ENCODE results near the gene GABRG2. TPM values are rescaled to one million over a fixed set of nuclear protein-coding genes. Genes with fewer than 3 reads are reported as not detected.

Gene GABRG2
- total and polyA plus RNA-seq, 9 donors, result 0.04 to 0.14 (median 0.05) TPM; not detected in 4

DNA sequence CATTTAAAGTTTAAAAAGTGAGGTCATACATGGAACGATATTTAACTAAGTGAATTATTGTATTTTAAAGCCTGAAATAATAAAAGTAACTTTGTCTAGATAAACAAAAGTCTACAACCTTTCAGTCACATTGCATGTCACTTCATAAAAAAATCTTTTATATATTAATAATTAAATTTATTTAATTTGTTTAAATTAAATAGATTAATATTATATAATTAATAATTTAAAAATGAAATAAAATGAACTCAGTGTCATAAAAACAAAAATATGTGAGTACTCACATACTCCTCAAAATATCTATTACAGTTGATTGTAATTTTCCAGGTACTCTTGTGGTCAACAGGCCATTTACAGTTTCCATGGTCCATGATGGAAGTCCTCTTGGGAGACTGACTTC, 11.2 kb downstream of the GABRG2 start:
- H3K27me3 ChIP-seq (ENCODE audit: control insufficient read depth, insufficient read depth, low read length), result no peaks in the 10 kb centered on the region
- no peak for DNase-seq
- no CpG with 5 or more reads among the region's 1 CpG for WGBS (ENCODE audit: insufficient coverage)
- no peaks in the 10 kb centered on the region for H3K9me3 ChIP-seq (replicated peaks; ENCODE audit: control insufficient read depth, low read depth, low read length)
- no peaks in the 10 kb centered on the region for H3K4me1 ChIP-seq (ENCODE audit: control insufficient read depth, insufficient read depth, low read length)
- no peak overlapping the region for H3K4me3 ChIP-seq (ENCODE audit: low read length)
- H3K27ac ChIP-seq (ENCODE audit: low read length), result no peak overlapping the region
- H3K36me3 ChIP-seq (ENCODE audit: control insufficient read depth, insufficient read depth, low read length), result no peaks in the 10 kb centered on the region

DNA sequence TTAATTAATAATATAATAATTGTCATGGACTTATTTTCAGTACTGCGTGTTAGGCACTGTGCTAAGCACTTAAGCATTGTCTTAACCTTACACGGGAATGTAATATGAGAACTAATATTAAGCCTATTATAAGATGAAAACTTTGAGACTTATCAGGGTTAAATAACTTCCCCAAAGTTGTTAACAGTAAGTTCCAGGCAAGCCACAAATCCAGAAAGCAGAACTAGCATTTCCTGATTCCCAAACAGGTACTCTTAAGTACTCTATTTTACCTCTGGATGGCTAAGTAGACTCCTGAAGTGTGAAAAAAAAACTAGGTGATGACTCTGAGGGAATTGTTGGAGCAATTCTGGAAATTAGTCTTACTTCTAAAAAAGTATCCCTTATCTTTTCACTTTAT, 23.8 kb downstream of the GABRG2 start:
- Histone ChIP-seq H3K4me1 (ENCODE audit: control insufficient read depth, insufficient read depth, low read length) (no peaks in the 10 kb centered on the region), H3K27me3 (ENCODE audit: control insufficient read depth, insufficient read depth, low read length) (no peaks in the 10 kb centered on the region), H3K36me3 (ENCODE audit: control insufficient read depth, insufficient read depth, low read length) (no peaks in the 10 kb centered on the region), H3K9me3 (replicated peaks; ENCODE audit: control insufficient read depth, low read depth, low read length) (no peaks in the 10 kb centered on the region), H3K27ac (ENCODE audit: low read length) (no peak overlapping the region), H3K4me3 (ENCODE audit: low read length) (no peak overlapping the region)
- no CpG with 5 or more reads among the region's 2 CpGs for WGBS (ENCODE audit: insufficient coverage)
- DNase-seq, result no peak

- no peaks in the 10 kb centered on the region for H3K27me3 ChIP-seq (ENCODE audit: control insufficient read depth, insufficient read depth, low read length)
- no peaks in the 10 kb centered on the region for H3K4me1 ChIP-seq (ENCODE audit: control insufficient read depth, insufficient read depth, low read length)
- H3K27ac ChIP-seq (ENCODE audit: low read length), result no peak overlapping the region
- H3K4me3 ChIP-seq (ENCODE audit: low read length), result no peak overlapping the region
- no CpG with 5 or more reads among the region's 2 CpGs for WGBS (ENCODE audit: insufficient coverage)
- H3K36me3 ChIP-seq (ENCODE audit: control insufficient read depth, insufficient read depth, low read length), result no peaks in the 10 kb centered on the region
- no peak for DNase-seq
- H3K9me3 ChIP-seq (replicated peaks; ENCODE audit: control insufficient read depth, low read depth, low read length), result no peaks in the 10 kb centered on the region
Measured at GRCh38 chr5:162096448-162096847, 28.9 kb downstream of the GABRG2 start.

GRCh38 chr5:162107591-162107990, 40.0 kb downstream of the GABRG2 start:
- Histone ChIP-seq H3K4me1 (ENCODE audit: control insufficient read depth, insufficient read depth, low read length) (no peaks in the 10 kb centered on the region), H3K36me3 (ENCODE audit: control insufficient read depth, insufficient read depth, low read length) (no peaks in the 10 kb centered on the region), H3K9me3 (replicated peaks; ENCODE audit: control insufficient read depth, low read depth, low read length) (no peaks in the 10 kb centered on the region), H3K4me3 (ENCODE audit: low read length) (no peak overlapping the region), H3K27me3 (ENCODE audit: control insufficient read depth, insufficient read depth, low read length) (no peaks in the 10 kb centered on the region), H3K27ac (ENCODE audit: low read length) (no peak overlapping the region)
- no peak for DNase-seq
- no CpG with 5 or more reads among the region's 2 CpGs for WGBS (ENCODE audit: insufficient coverage)

- no peaks in the 10 kb centered on the region for H3K4me1 ChIP-seq (ENCODE audit: control insufficient read depth, insufficient read depth, low read length)
- no peaks in the 10 kb centered on the region for H3K36me3 ChIP-seq (ENCODE audit: control insufficient read depth, insufficient read depth, low read length)
- H3K27me3 ChIP-seq (ENCODE audit: control insufficient read depth, insufficient read depth, low read length), result no peaks in the 10 kb centered on the region
- no CpG with 5 or more reads among the region's 3 CpGs for WGBS (ENCODE audit: insufficient coverage)
- no peak for DNase-seq
- H3K27ac ChIP-seq (ENCODE audit: low read length), result no peak overlapping the region
- H3K9me3 ChIP-seq (replicated peaks; ENCODE audit: control insufficient read depth, low read depth, low read length), result no peaks in the 10 kb centered on the region
- H3K4me3 ChIP-seq (ENCODE audit: low read length), result no peak overlapping the region
Measured at GRCh38 chr5:162119801-162120200, 52.2 kb downstream of the GABRG2 start.

DNA sequence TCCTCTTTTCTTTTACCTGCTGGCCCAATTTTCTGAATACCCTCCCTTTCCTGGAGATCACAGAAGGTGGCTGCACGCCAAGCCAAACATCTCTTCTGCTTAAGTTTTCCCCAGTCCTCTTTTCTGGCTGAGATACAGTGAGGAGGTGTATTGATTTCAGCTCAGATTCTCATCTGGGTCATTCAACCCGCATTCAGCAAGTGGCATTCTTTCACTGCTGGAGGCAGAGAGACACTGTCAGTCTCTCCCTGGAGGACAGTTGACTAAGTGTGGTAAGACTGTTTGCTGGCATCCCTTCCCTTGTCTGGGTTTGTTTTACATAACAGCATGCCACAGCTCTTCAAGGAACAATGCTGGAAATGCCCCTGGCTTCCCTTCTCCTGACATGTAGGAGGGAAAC, 60.5 kb downstream of the GABRG2 start:
- DNase-seq, result no peak
- H3K4me1 ChIP-seq (ENCODE audit: control insufficient read depth, insufficient read depth, low read length), result no peaks in the 10 kb centered on the region
- no peaks in the 10 kb centered on the region for H3K9me3 ChIP-seq (replicated peaks; ENCODE audit: control insufficient read depth, low read depth, low read length)
- H3K27ac ChIP-seq (ENCODE audit: low read length), result no peak overlapping the region
- H3K27me3 ChIP-seq (ENCODE audit: control insufficient read depth, insufficient read depth, low read length), result no peaks in the 10 kb centered on the region
- no peaks in the 10 kb centered on the region for H3K36me3 ChIP-seq (ENCODE audit: control insufficient read depth, insufficient read depth, low read length)
- WGBS (ENCODE audit: insufficient coverage), result no CpG with 5 or more reads among the region's 2 CpGs
- H3K4me3 ChIP-seq (ENCODE audit: low read length), result no peak overlapping the region

GRCh38 chr5:162132348-162132747, 64.8 kb downstream of the GABRG2 start:
- Histone ChIP-seq H3K27me3 (ENCODE audit: control insufficient read depth, insufficient read depth, low read length) (no peaks in the 10 kb centered on the region), H3K4me1 (ENCODE audit: control insufficient read depth, insufficient read depth, low read length) (no peaks in the 10 kb centered on the region)
- no peak for DNase-seq

GRCh38 chr5:162139190-162139589, 71.6 kb downstream of the GABRG2 start:
- WGBS (ENCODE audit: insufficient coverage), result no CpG with 5 or more reads among the region's 3 CpGs
- H3K27ac ChIP-seq (ENCODE audit: low read length), result no peak overlapping the region
- H3K27me3 ChIP-seq (ENCODE audit: control insufficient read depth, insufficient read depth, low read length), result no peaks in the 10 kb centered on the region

More at GRCh38 chr5:162132348-162132747, 64.8 kb downstream of the GABRG2 start:
- Histone ChIP-seq H3K9me3 (replicated peaks; ENCODE audit: control insufficient read depth, low read depth, low read length) (no peaks in the 10 kb centered on the region), H3K27ac (ENCODE audit: low read length) (no peak overlapping the region), H3K4me3 (ENCODE audit: low read length) (no peak overlapping the region), H3K36me3 (ENCODE audit: control insufficient read depth, insufficient read depth, low read length) (no peaks in the 10 kb centered on the region)

GRCh38 chr5:162154242-162154641, 86.7 kb downstream of the GABRG2 start:
- no peak for DNase-seq
- no peaks in the 10 kb centered on the region for H3K27me3 ChIP-seq (ENCODE audit: control insufficient read depth, insufficient read depth, low read length)
- no peaks in the 10 kb centered on the region for H3K4me1 ChIP-seq (ENCODE audit: control insufficient read depth, insufficient read depth, low read length)
- H3K9me3 ChIP-seq (replicated peaks; ENCODE audit: control insufficient read depth, low read depth, low read length), result no peaks in the 10 kb centered on the region
- no peaks in the 10 kb centered on the region for H3K36me3 ChIP-seq (ENCODE audit: control insufficient read depth, insufficient read depth, low read length)
- no CpG with 5 or more reads among the region's 1 CpG for WGBS (ENCODE audit: insufficient coverage)
- H3K27ac ChIP-seq (ENCODE audit: low read length), result no peak overlapping the region
- H3K4me3 ChIP-seq (ENCODE audit: low read length), result no peak overlapping the region

More at GRCh38 chr5:162139190-162139589, 71.6 kb downstream of the GABRG2 start:
- Histone ChIP-seq H3K4me1 (ENCODE audit: control insufficient read depth, insufficient read depth, low read length) (no peaks in the 10 kb centered on the region), H3K36me3 (ENCODE audit: control insufficient read depth, insufficient read depth, low read length) (no peaks in the 10 kb centered on the region), H3K9me3 (replicated peaks; ENCODE audit: control insufficient read depth, low read depth, low read length) (no peaks in the 10 kb centered on the region), H3K4me3 (ENCODE audit: low read length) (no peak overlapping the region)
- no peak for DNase-seq

GRCh38 chr5:162160401-162160800, 92.8 kb downstream of the GABRG2 start:
- Histone ChIP-seq H3K9me3 (replicated peaks; ENCODE audit: control insufficient read depth, low read depth, low read length) (peaks cover 8% of the 10 kb centered on the region), H3K36me3 (ENCODE audit: control insufficient read depth, insufficient read depth, low read length) (no peaks in the 10 kb centered on the region), H3K4me3 (ENCODE audit: low read length) (no peak overlapping the region), H3K27me3 (ENCODE audit: control insufficient read depth, insufficient read depth, low read length) (no peaks in the 10 kb centered on the region), H3K4me1 (ENCODE audit: control insufficient read depth, insufficient read depth, low read length) (no peaks in the 10 kb centered on the region), H3K27ac (ENCODE audit: low read length) (no peak overlapping the region)
- DNase-seq, result no peak
- WGBS (ENCODE audit: insufficient coverage), result no CpG with 5 or more reads among the region's 2 CpGs

GRCh38 chr5:162163663-162164062, 96.1 kb downstream of the GABRG2 start:
- WGBS (ENCODE audit: insufficient coverage), result 82% methylated on average over 6 of the region's 6 CpGs

More at GRCh38 chr5:162163663-162164062, 96.1 kb downstream of the GABRG2 start:
- H3K4me1 ChIP-seq (ENCODE audit: control insufficient read depth, insufficient read depth, low read length), result no peaks in the 10 kb centered on the region
- H3K9me3 ChIP-seq (replicated peaks; ENCODE audit: control insufficient read depth, low read depth, low read length), result peaks cover 18% of the 10 kb centered on the region
- no peaks in the 10 kb centered on the region for H3K36me3 ChIP-seq (ENCODE audit: control insufficient read depth, insufficient read depth, low read length)
- H3K4me3 ChIP-seq (ENCODE audit: low read length), result no peak overlapping the region
- DNase-seq, result no peak
- H3K27ac ChIP-seq (ENCODE audit: low read length), result no peak overlapping the region
- H3K27me3 ChIP-seq (ENCODE audit: control insufficient read depth, insufficient read depth, low read length), result no peaks in the 10 kb centered on the region

Data from muscle of leg (tissue), 11 donors.